HEK293T (cell line): ENCODE results near the gene HJURP.

Experiments used
- ARNT ChIP-seq: fragments of 450-650 bp; IDR thresholded peaks from 2 replicates; pipeline ENCODE4 v1.6.1; 2017; ENCODE audit warnings: mild to moderate bottlenecking
- FOXK2 ChIP-seq: fragments of 450-650 bp; IDR thresholded peaks from 2 replicates; pipeline ENCODE4 v1.6.1; 2016; ENCODE audit warnings: mild to moderate bottlenecking
- FOXM1 ChIP-seq: fragments of 450-650 bp; IDR thresholded peaks from 2 replicates; pipeline ENCODE4 v1.6.1; 2017; ENCODE audit warnings: mild to moderate bottlenecking, borderline replicate concordance
- L3MBTL2 ChIP-seq: fragments of 450-650 bp; conservative IDR thresholded peaks from 2 replicates; pipeline ENCODE4 v1.6.1; 2016; ENCODE audit warnings: mild to moderate bottlenecking
- ZNF384 ChIP-seq: fragments of 450-650 bp; IDR thresholded peaks from 2 replicates; pipeline ENCODE4 v1.6.1; 2016

- no peak for TF ChIP-seq L3MBTL2
- no peak for TF ChIP-seq FOXK2
- no peak for TF ChIP-seq FOXM1
- TF ChIP-seq ZNF384, result no peak
- TF ChIP-seq ARNT, result no peak
Observed at GRCh38 chr2:233815861-233816260, 38.5 kb downstream of the HJURP start.
